Bronchial epithelial cell (primary cell): ENCODE data around the gene CIAO2B. TPM values are rescaled to one million over a fixed set of nuclear protein-coding genes. Genes with fewer than 3 reads are reported as not detected.
A peak's percentile ranks its signal among the peaks of the same experiment; 100 is the strongest.

Experiments used
- DNase-seq: peaks from one replicate; pipeline ENCODE4 v3.0.0-alpha.2; 2010; ENCODE audit warnings: low read depth
- FAIRE-seq: peaks from 2 replicates; lab custom pipeline; 2011; peaks lifted over from hg19 to GRCh38; lab: Jason Lieb, UNC
- H3K27me3 ChIP-seq: 2 replicates; pipeline ENCODE4 v1.5.1; 2011; ENCODE audit warnings: low read length; ENCODE audit not compliant: control insufficient read depth, insufficient read depth
- H3K36me3 ChIP-seq: 2 replicates; pipeline ENCODE4 v1.5.1; 2011; ENCODE audit warnings: low read length; ENCODE audit not compliant: control insufficient read depth, insufficient read depth
- H3K4me3 ChIP-seq: 2 replicates; pipeline ENCODE4 v1.5.1; 2011; ENCODE audit warnings: mild to moderate bottlenecking, low read depth, low read length, control low read depth
- CTCF ChIP-seq: IDR thresholded peaks from 2 replicates; pipeline ENCODE4 v1.5.1; 2011; ENCODE audit warnings: mild to moderate bottlenecking, moderate library complexity, low read length, control low read depth, inconsistent platforms; ENCODE audit not compliant: insufficient read depth, severe bottlenecking
- total RNA-seq: library from RNA; depleted of rRNA; stranded (reverse); fragments of >200 nt; gene quantifications from 2 replicates; pipeline ENCODE4 v1.2.1, GENCODE V29; 2014

The CIAO2B gene
- total RNA-seq, 1 donor from 2014 or later, result 227 TPM

- Histone ChIP-seq H3K4me3 (no peak overlapping the region), H3K27me3 (no peaks in the 10 kb centered on the region), H3K36me3 (no peaks in the 10 kb centered on the region)
- FAIRE-seq (no peak), DNase-seq (no peak)
- no peak for TF ChIP-seq CTCF
These were observed 34.6 kb upstream of the CIAO2B start for GRCh38 chr16:66968847-66969246.

GRCh38 chr16:66964049-66964448 lies 29.8 kb upstream of the CIAO2B start:
- FAIRE-seq (no peak), DNase-seq (no peak)
- TF ChIP-seq CTCF, result no peak
- Histone ChIP-seq H3K36me3 (no peaks in the 10 kb centered on the region), H3K4me3 (no peak overlapping the region), H3K27me3 (no peaks in the 10 kb centered on the region)

- H3K36me3 ChIP-seq, result no peaks in the 10 kb centered on the region
These were observed 27.7 kb upstream of the CIAO2B start for GRCh38 chr16:66961914-66962313.

GRCh38 chr16:66961065-66961744 lies 27.0 kb upstream of the CIAO2B start, which contains the start of gene CES3:
CES3 (plus strand) TSS chr16:66961266; CDS start chr16:66961308, 42 bp downstream.
- peak; percentile 88 for TF ChIP-seq CTCF
- H3K36me3 ChIP-seq, result no peaks in the 10 kb centered on the region
- no peak within 1 kb of the TSS for H3K4me3 ChIP-seq
- FAIRE-seq (no peak), DNase-seq (peak; percentile 41)
- no peaks in the 10 kb centered on the region for H3K27me3 ChIP-seq

More at GRCh38 chr16:66961914-66962313, 27.7 kb upstream of the CIAO2B start:
- no peak for TF ChIP-seq CTCF
- H3K4me3 ChIP-seq, result no peak overlapping the region
- no peaks in the 10 kb centered on the region for H3K27me3 ChIP-seq
- DNase-seq, result no peak
- FAIRE-seq, result no peak

GRCh38 chr16:66960270-66960669 lies 26.1 kb upstream of the CIAO2B start:
- Histone ChIP-seq H3K4me3 (no peak overlapping the region), H3K27me3 (no peaks in the 10 kb centered on the region), H3K36me3 (no peaks in the 10 kb centered on the region)
- TF ChIP-seq CTCF, result no peak
- no peak for FAIRE-seq
- no peak for DNase-seq
